Globus pallidus (tissue), 1 donor: ENCODE data around the gene HIP1.
"Not testable (repeated sequence)": the region's sequence is repeated elsewhere in the genome, so short reads cannot be mapped to it uniquely, and the experiment has no call there.

Experiments used
- DNase-seq: peaks from one replicate; pipeline ENCODE4 v3.0.0-alpha.2; 2015; ENCODE audit warnings: low spot score

Gene HIP1

DNA sequence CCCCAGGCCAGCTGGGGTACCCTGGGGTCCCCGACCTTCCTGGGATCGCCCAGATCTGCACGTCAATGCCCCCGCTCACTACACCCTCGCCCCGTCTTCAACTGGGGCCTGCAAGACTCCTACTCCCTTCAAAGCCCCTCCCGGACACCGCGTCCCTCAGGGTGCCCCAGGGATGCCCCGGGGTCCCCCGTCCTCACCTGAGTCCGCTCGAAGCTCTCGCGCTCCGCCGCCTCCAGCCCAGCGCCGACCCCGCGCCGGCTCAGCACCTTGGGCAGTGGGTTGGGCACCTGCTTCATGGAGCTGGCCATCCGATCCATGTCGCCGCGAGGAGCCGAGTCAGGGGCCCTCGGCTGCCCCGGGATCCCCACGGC is at the start of gene HIP1:
Gene HIP1 (minus strand): TSS at position 338 of the 371 bp plus-strand sequence. CDS start 21 bp downstream, at position 317.
- DNase-seq, result no peak

DNA sequence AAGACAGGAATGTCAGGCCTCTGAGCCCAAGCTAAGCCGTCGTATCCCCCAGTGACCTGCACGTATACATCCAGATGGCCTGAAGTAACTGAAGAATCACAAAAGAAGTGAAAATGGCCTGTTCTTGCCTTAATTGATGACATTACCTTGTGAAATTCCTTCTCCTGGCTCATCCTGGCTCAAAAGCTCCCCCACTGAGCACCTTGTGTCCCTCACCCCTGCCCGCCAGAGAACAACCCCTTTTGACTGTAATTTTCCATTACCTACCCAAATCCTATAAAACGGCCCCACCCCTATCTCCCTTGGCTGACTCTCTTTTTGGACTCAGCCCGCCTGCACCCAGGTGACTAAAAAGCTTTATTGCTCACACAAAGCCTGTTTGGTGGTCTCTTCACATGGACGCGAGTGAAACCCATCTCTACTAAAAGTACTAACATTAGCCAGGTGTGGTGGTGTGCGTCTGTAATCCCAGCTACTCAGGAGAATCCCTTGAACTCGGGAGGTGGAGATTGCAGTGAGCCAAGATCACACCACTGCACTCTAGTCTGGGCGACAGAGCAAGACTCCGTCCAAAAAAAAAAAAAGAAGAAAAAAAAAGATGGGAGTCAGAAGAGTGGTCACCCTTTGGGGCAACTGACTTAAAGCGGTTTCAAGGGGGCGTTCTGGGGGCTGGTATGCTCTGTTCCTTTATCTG is 49.6 kb upstream of the HIP1 start:
- DNase-seq, result not testable (repeated sequence)

DNA sequence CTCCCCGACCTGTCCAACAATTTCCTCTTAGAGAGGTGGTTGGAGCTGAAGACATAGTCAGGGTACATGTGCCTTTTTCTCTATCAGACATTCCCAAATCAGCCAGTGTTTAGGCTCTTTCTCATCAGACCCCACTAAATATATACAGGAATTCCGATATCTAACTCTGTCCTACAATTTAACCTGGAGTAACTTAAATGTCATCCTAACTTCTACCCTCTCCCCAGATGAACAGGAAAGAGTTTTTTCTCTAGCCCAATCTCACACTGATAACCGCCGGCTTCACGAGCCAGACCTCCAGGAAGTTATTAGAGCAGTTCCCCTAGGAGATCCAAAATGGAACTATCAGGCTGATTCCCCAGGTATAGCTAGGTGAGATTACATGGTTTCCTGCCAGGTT is 44.3 kb upstream of the HIP1 start:
- not testable (repeated sequence) for DNase-seq

DNA sequence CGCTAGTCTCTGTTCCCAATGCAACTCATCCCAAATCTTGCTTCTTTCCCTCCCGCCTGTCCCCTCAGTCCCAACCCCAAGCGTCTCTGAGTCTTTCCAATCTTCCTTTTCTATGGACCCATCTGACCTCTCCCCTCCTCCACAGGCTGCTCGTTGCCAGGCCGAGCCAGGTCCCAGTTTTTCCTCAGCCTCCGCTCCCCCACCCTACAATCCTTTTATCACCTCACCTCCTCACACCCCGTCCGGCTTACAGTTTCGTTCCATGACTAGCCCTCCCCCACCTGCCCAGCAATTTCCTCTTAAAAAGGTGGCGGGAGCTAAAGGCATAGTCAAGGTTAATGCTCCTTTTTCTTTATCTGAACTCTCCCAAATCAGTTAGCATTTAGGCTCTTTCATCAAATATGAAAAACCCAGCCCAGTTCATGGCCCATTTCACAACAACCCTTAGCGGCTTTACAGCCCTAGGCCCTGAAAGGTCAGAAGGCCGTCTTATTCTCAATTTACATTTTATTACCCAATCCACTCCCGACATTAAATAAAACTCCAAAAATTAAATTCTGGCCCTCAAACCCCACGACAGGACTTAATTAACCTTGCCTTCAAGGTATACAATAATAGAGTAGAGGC is 42.0 kb upstream of the HIP1 start:
- DNase-seq, result not testable (repeated sequence)

DNA sequence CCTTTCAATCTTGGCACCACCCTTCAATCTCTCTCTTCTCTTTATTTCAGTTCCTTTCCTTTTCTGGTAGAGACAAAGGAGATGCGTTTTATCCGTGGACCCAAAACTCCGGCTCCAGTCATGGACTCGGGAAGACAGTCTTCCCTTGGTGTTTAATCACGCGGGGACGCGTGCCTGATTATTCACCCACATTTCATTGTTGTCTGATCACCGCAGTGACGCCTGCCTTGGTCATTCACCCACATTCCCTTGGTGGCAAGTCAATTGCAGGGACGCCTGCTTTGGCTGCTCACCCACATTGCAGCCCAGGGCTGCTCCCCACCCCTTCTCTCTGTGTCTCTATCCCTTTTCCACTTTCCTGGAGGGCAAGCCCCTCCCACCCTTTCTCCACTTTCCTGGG is 40.8 kb upstream of the HIP1 start:
- not testable (repeated sequence) for DNase-seq

DNA sequence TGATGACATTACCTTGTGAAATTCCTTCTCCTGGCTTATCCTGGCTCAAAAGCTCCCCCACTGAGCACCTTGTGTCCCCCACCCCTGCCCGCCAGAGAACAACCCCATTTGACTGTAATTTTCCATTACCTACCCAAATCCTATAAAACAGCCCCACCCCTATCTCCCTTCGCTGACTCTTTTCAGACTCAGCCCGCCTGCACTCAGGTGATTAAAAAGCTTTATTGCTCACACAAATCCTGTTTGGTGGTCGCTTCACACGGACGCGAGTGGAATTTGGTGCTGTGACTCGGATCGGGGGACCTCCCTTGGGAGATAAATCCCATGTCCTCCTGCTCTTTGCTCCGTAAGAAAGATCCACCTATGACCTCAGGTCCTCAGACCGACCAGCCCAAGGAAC is 40.3 kb upstream of the HIP1 start:
- not testable (repeated sequence) for DNase-seq

DNA sequence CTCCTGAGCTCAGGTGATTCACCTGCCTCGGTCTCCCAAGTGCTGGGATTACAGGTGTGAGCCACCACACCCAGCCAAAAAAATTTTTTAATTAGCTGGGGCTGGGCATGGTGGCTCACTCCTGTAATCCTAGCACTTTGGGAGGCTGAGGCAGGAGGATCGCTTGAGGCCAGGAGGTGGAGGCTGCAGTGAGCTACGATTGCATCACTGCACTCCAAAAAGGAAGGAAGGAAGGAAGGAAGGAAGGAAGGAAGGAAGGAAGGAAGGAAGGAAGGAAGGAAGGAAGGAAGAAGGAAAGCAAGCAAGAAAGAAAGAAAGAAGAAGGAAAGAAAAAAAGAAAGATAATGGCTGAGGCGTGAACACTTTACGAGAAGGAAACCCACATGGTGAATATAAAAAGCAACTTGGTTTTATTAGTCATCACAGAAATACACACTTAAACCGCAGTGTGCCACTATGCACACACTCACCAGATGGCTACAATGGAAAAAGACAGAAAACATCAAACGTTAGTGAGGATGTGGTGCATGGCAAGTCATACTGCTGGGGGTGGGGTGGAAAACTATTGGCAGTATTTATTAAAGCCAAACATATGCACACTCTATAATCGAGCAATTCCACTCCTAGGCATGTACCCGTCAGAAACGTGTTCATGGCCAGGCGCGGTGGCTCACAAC is 37.7 kb upstream of the HIP1 start:
- no peak for DNase-seq

DNA sequence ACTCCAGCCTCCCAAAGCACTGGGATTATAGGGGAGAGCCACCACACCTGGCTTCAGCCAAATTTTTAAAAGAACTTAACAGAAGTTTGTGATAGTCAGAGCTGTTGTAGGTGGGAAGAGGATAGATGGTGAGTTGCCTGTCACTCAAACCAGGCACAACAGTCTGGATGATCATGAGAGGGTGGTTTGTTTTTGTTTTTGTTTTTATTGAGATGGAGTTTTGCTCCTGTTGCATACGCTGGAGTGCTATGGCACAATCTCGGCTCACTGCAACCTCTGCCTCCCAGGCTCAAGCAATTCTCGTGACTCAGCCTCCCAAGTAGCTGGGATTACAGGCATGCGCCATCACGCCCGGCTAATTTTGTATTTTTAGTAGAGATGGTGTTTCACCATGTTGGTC is 35.2 kb upstream of the HIP1 start:
- DNase-seq, result not testable (repeated sequence)

DNA sequence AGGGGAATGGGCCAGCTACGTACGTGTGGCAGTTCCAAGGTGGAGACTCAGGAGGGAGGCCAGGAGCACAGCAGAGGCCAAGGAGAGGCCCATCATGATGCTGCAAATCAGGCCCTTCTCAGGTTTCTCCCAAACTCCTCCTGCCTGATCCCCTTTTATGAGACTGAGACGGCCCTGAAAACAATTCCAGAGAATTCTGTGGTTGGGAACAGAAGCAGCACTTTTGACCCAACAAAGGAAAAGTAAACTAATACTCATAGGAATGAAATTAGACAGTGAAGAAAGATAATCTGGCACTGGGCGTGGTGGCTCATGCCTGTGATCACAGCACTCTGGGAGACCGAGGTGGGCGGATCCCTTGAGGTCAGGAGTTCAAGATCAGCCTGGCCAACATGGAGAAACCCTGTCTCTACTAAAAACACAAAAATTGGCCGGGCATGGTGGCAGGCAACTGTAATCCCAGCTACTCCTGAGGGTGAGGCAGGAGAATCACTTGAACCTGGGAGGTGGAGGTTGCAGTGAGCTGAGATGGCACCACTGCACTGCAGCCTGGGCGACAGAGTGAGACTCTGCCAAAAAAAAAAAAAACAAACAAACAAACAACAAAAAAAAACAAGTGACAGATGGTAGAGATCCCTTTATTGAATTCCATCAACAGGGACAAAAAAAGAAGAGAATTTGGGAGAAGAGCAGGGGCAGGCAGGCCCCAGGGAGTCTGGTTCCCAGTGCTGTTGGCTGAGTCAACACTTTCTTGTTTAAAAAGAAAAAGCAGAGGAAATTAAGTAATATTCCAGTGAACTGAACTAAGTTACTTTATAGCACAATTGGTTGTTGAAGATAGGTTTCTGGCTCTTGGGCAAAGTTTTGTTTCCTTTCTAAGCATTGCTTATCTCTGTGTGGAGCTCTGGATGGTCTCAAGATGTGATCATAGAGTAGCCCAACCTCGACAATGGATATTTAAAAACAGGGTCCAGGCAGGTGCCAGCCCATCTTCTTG is 33.6 kb upstream of the HIP1 start, which contains the start of gene CCL26:
Gene CCL26 (minus strand): TSS at position 131 of the 997 bp plus-strand sequence. CDS start 35 bp downstream, at position 96.
- DNase-seq, result no peak

DNA sequence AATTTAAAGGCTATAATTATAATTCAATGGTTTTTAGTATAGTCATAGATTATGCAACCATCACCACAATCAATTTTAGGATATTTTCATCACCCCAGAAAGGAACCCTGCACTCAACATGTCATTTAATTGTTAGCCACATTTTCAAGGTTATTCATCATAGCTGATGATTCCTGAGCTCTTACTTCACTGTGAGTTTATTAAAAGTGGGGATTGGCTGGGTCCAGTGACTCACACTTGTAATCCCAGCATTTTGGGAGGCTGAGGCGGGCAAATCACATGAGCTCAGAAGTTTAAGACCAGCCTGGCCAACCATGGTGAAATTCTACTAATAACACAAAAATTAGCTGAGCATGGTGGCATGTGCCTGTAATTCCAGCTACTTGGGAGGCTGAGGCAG is 32.5 kb upstream of the HIP1 start:
- no peak for DNase-seq

DNA sequence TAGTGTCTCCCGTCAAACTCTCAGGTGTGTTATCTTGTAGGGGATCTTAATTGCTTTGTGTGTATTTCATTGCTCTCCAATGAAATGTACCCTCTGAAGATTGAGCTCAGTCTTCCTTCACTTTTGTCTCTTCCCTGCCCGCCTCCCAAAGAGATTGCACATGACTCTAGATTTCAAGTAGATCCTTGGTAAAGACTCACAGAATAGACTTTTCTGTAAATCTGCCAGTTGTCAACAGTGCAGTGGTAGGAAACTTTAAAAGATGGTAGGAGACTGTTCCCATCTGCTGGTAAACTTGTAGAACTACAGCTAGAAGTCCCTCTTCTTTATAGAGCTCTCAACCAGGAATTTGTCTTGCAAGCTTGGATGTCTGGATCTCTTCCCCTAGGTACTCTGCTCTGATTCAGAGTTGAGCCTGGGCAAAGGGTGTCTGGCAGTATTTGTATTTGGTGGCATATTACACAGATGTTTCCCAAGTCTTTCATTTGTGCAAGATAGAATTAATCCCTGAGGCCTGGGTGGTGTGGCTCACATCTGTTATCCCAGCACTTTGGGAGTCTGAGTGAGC is 23.7 kb upstream of the HIP1 start:
- peak; percentile 72 for DNase-seq

DNA sequence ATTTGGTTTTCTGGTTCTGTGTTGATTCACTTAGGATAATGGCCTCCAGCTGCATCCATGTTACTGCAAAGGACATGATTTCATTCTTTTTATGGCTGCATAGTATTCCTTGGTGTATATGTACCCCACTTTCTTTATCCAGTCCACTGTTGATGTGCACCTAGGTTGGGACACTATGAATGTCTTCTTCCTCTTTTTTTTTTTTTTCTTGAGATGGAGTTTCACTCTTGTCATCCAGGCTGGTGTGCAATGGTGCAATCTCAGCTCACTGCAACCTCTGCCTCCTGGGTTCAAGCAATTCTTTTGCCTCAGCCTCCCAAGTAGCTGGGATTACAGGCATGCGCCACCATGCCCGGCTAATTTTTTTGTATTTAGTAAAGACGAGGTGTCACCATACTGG is 23.1 kb upstream of the HIP1 start:
- DNase-seq, result not testable (repeated sequence)

DNA sequence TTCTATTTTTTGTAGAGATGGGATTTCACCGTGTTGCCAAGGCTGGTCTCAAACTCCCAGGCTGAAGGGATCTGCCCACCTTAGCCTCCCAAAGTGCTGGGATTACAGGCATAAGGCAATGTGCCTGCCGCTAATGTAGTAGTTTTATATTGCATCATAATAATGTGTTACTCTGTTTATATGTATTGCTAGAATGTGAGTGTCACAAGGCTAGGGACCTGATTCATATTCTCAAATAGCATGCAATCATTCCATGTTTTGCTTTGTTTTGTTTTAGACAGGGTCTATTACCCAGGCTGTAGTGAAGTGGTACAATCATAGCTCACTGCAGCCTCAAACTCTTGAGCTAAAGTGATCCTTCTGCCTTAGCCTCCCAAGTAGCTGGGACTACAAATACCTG is 19.8 kb upstream of the HIP1 start:
- no peak for DNase-seq

DNA sequence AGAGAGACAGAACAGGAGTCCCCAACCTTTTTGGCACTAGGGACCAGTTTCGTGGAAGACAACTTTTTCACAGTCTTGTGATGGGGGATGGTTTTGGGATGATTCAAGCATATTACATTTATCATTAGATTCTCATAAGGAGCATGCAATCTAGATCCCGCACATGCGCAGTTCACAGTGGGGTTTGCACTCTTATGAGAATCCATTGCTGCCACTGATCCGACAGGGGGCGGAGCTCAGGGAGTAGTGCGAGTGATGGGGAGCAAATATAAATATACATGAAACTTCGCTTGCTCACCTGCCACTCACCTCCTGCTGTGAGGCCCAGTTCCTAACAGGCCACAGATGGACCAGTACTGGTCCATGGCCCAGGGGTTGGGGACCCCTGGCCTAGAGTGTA is 19.1 kb upstream of the HIP1 start:
- DNase-seq, result no peak

DNA sequence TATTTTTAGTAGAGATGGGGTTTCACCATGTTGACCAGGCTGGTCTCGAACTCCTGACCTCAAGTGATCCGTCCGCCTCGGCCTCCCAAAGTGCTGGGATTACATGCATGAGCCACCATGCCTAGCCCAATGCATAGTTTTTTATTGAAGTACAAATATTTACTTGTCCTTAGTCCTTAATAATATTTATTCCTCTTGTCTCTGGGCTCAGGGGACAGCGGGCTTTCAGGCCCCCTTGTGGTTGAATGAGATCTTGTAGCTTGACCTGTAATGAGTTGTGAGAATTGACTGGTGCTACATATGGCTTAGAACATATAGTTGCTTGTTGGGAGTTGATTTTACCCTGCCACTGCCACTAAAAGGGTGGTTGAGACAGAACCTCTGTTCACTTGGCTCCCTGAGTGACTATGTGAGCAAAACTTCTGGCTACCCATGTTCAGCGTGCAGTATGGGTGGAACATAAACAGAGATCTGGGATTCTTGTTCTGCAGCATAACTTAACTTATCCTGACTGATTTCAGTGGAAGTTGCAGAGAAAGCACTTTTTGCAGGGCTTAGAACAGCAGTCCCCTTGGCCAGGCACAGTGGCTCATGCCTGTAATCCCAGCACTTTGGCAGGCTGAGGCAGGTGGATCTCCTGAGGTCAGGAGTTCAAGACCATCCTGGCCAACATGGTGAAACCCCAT is 18.4 kb upstream of the HIP1 start:
- DNase-seq, result no peak

DNA sequence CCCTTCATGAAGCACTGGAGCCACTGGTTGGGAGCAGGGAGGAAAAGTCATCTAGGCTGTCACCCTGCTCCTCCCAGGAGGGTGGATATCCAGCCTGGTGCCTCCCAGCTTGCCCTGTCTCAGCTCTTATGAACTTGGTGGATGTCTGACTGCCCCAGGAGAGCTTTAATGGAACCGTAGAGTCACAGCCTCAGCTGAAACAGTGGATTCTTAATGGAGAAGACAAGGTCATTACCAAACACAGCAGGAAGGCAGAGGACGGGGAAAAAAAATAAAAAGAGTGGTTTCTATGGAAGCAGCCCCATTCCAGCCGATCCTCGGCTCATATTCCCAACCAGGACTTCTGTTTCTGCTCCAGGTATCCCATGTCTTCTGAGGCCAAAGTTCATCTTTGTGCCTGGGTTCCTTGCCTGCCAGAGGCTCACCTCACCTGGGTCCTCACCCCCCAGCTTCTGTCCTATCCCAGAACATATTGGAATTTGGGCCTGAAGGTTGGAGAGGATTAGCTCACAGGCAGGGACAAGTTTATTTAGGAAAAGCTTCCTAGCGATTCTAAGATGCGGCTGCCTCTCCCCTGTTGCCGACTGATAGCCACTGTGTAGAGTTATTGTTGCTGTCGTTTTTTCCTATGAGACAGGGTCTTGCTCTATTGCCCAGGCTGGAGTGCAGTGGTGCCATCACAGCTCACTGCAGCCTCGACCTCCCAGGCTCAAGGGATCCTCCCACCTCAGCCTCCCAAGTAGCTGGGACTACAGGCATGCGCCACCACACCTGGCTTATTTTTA is 17.7 kb upstream of the HIP1 start:
- DNase-seq, result no peak

DNA sequence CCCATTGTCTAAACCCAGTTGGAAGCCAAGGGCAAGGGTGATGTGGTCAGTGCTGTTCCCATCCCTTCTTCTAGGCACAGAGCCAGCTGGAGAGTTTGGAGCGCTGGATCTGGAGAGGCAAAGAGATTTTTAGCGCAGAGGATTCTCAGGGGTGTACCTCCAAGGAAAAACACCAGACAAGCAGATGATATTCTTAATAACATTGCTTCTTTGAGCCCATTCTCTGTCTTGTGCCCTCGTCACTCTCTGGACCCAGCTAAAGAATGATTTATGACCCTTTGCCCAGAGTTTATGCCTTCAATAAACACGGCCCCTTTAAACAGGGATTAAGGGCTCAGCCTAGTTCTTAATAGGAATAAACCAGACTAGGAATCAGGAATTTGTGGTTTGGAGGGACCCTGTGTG is 4.7 kb upstream of the HIP1 start:
- no peak for DNase-seq

DNA sequence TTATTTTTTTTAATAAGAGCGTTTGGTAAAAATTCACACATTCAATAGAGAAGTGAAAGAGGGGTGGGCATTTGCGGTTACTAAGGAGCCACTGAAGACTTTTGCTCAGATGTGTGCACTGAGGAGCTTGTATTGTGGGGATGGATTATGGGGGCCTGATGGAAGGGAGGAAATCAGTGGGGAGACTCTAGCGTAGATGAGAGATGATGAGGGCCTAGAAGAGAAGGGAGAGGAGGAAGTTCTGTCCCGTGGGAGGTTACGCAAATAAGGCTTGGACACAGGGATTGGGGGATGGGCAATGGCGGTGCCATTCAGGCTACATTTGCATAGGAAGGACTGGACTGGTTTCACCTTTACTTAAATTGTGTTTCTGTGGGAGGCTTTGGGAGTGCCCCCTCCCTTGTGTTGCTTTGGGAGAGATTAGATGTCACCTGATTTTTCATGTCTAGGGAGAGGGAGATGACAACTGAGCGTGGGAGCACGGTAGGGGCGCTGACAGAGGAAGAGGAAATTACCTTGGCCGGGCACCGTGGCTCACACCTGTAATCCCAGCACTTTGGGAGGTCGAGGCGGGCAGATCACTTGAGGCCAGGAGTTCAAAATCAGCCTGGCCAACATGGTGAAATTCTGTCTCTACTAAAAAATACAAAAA is 2.2 kb upstream of the HIP1 start:
- peak; percentile 40 for DNase-seq

DNA sequence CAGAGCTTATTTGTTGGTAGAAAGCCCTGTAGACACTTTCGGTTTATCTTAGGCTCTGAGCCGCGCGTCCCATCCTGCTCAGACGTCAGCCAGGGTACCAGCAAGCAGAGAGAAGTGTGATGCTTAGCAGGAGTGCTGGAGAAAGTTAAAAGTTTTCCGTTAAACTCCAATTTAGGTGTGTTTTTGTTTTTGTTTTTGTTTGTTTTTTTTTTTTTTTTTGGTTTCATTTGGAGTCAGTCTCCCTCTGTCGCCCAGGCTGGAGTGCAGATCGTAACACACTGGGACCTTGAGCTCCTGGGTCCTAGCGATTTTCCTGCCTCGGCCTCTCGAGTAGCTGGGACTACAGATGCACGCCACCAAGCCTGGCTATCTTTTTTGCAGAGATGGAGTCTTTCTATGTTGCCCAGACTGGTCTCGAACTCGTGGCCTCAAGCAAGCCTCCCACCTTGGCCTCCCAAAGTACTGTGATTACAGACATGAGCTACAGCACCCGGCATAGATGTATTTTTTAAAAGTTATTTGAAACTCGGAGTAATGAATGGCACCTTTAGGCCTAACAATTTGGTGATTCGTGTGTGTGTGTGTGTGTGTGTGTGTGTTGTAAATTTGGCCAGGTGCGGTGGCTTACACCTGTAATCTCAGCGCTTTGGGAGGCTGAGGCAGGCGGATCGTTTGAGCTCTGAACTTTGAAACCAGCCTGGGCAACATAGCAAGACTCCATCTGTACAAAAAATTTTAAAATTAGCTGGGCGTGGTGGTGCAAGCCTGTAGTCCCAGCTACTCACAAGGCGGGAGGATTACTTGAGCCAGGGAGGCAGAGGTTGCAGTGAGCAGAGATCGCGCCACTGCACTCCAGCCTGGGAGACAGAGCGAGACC is 1.3 kb upstream of the HIP1 start:
- DNase-seq, result no peak
